OCI-LY1 (cell line): ENCODE data around the gene TMEM121.

ENCODE experiments used
- H2AFZ ChIP-seq: fragments of 200-600 bp; sonication (generic), shearing (Covaris generic); 2 replicates; pipeline ENCODE4 v1.6.0; 2014; ENCODE audit warnings: antibody characterized with exemption, mild to moderate bottlenecking, low read length
- H3F3A ChIP-seq: fragments of 200-600 bp; sonication (generic), shearing (Covaris generic); 2 replicates; pipeline ENCODE4 v1.6.0; 2014; ENCODE audit warnings: mild to moderate bottlenecking, antibody characterized with exemption, low read length, moderate library complexity; ENCODE audit not compliant: insufficient read depth
- H3K27ac ChIP-seq: fragments of 200-600 bp; sonication (generic); 2 replicates; pipeline ENCODE4 v1.5.1; 2014; ENCODE audit warnings: low read length, mixed run types, mild to moderate bottlenecking, low read depth; ENCODE audit not compliant: poor library complexity, severe bottlenecking
- H3K27me3 ChIP-seq: fragments of 200-600 bp; sonication (generic); 2 replicates; pipeline ENCODE4 v1.6.0; 2014; ENCODE audit warnings: antibody characterized with exemption, mild to moderate bottlenecking, low read length, moderate library complexity; ENCODE audit not compliant: insufficient read depth
- H3K36me3 ChIP-seq: fragments of 200-600 bp; sonication (generic); 2 replicates; pipeline ENCODE4 v1.6.1; 2014; ENCODE audit warnings: mild to moderate bottlenecking, antibody characterized with exemption, low read length, moderate library complexity, mixed read lengths; ENCODE audit not compliant: insufficient read depth
- H3K4me1 ChIP-seq: fragments of 200-600 bp; sonication (generic); 2 replicates; pipeline ENCODE4 v1.5.1; 2014; ENCODE audit warnings: mild to moderate bottlenecking, low read length, moderate library complexity; ENCODE audit not compliant: insufficient read depth, severe bottlenecking
- H3K4me2 ChIP-seq: fragments of 200-600 bp; sonication (generic), shearing (Covaris generic); 2 replicates; pipeline ENCODE4 v1.6.1; 2014; ENCODE audit warnings: low read length
- H3K4me3 ChIP-seq: fragments of 200-600 bp; sonication (generic); 2 replicates; pipeline ENCODE4 v1.5.1; 2014; ENCODE audit warnings: low read length, low read depth, mild to moderate bottlenecking, mixed read lengths; ENCODE audit not compliant: poor library complexity, severe bottlenecking
- H3K79me2 ChIP-seq: fragments of 200-600 bp; shearing (Covaris generic); 2 replicates; pipeline ENCODE4 v1.6.1; 2016; ENCODE audit warnings: mixed run types, low read length, mixed read lengths; ENCODE audit not compliant: insufficient read depth
- H3K9ac ChIP-seq: fragments of 200-600 bp; sonication (generic), shearing (Covaris generic); 2 replicates; pipeline ENCODE4 v1.6.1; 2014; ENCODE audit warnings: mild to moderate bottlenecking, low read length, mixed read lengths
- H3K9me2 ChIP-seq: fragments of 200-600 bp; sonication (generic), shearing (Covaris generic); 2 replicates; pipeline ENCODE4 v1.6.1; 2014; ENCODE audit warnings: low read depth, mild to moderate bottlenecking, low read length, mixed read lengths
- H3K9me3 ChIP-seq: fragments of 200-600 bp; shearing (Covaris generic); 2 replicates; pipeline ENCODE4 v1.6.1; 2014; ENCODE audit warnings: low read length, mixed read lengths
- H4K20me1 ChIP-seq: fragments of 200-600 bp; sonication (generic), shearing (Covaris generic); 2 replicates; pipeline ENCODE4 v1.6.0; 2016; ENCODE audit warnings: mild to moderate bottlenecking, low read length; ENCODE audit not compliant: insufficient read depth
- EZH2 ChIP-seq: fragments of 200-600 bp; sonication (generic), shearing (Covaris generic); IDR thresholded peaks from 2 replicates; pipeline ENCODE4 v1.8.0; 2017; ENCODE audit warnings: borderline replicate concordance, mixed run types, mild to moderate bottlenecking, antibody characterized with exemption, low read length, moderate library complexity, mixed read lengths
- TF ChIP-seq, protein P1 (sequence below): fragments of 200-600 bp; sonication (generic), shearing (Covaris generic); IDR thresholded peaks from 2 replicates; pipeline ENCODE4 v1.5.1; 2017; ENCODE audit warnings: mild to moderate bottlenecking, antibody characterized with exemption, low read length, moderate library complexity, mixed read lengths

TMEM121 gene

DNA sequence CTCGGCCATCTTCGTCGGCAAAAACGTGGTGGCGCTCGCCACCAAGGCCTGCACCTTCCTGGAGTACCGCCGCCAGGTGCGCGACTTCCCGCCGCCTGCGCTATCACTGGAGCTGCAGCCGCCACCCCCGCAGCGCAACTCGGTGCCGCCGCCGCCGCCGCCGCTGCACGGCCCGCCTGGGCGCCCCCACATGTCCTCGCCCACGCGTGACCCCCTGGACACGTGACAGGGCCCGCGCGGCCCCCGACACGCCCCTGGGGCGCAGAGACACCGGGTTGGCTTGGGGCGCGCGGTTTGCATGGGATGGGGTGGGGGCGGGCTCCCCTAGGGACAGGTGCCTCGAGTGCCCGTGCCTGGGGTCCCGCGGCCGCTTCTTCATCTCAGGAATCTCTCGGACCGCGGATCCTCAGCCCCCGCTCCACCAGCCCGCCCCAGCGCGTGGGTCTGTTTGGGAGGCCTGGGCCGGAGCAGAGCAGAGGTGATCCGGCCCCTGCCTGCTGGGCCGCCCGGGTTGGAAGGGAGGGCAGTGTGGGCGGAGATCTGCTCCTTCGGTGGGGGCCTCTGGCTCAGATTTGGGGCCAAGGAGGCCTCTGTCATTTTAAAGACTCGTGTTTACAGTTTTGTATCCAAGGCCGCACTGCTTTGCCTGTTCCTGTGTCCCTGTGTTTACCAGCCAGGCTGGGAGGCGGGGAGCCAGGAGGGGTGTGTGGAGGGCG is 3.3 kb downstream of the TMEM121 start:
- Histone ChIP-seq H3K9me3 (no peaks in the 10 kb centered on the region), H3K36me3 (no peaks in the 10 kb centered on the region), H3K27ac (no peak overlapping the region), H3K4me2 (peak overlapping the region; percentile 95), H4K20me1 (no peaks in the 10 kb centered on the region), H2AFZ (no peak overlapping the region), H3K9ac (peak overlapping the region; percentile 8; the same call in 1 of the 2 replicates), H3F3A (peaks cover 2% of the 10 kb centered on the region; the same call in 1 of the 2 replicates), H3K79me2 (no peaks in the 10 kb centered on the region), H3K4me1 (peaks cover 32% of the 10 kb centered on the region), H3K9me2 (no peaks in the 10 kb centered on the region), H3K27me3 (peaks cover 14% of the 10 kb centered on the region), H3K4me3 (peak overlapping the region; percentile 68)
- TF ChIP-seq, protein P1, sequence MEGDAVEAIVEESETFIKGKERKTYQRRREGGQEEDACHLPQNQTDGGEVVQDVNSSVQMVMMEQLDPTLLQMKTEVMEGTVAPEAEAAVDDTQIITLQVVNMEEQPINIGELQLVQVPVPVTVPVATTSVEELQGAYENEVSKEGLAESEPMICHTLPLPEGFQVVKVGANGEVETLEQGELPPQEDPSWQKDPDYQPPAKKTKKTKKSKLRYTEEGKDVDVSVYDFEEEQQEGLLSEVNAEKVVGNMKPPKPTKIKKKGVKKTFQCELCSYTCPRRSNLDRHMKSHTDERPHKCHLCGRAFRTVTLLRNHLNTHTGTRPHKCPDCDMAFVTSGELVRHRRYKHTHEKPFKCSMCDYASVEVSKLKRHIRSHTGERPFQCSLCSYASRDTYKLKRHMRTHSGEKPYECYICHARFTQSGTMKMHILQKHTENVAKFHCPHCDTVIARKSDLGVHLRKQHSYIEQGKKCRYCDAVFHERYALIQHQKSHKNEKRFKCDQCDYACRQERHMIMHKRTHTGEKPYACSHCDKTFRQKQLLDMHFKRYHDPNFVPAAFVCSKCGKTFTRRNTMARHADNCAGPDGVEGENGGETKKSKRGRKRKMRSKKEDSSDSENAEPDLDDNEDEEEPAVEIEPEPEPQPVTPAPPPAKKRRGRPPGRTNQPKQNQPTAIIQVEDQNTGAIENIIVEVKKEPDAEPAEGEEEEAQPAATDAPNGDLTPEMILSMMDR, result peak; percentile 22; the same call in 1 of the 2 replicates
- no peak for TF ChIP-seq EZH2

DNA sequence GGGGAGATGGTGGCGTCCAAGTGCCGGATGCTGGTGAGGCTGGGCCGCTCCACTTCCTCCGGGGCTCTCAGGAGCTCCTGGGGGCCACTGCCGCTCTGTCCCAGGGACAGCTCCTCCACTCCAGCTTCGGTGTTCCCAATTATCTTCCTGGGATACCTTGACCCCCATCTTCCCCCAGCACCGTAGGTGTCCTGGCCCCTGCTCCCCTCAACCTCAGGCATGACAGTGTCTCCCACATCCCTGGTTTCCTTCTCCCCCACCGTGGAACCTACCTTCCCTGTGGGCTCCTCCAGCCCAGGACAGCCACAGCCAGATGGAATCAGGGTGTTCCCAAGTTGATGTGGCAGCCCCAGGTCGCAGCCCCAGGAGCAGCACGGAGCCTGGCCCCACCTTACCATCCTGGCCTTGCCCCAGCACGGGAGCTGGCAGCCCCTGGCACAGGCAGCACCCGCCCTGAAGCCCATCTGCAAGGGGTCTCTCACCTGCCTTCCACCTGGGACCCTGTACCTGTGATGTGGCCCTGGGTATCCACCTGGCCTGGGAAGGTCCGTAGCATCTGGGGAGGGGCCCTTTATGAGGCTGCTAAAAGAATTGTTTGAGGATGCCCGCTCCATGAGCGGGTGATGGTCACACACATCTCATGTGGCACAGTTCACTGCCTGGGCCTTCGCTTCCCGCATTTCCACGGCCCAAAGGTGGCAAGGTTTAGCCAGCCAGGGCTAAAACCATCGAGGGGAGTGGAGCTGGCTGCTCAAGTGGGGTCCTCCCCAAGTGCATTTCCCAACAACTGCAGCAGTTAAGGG is 4.1 kb downstream of the TMEM121 start:
- H3K4me1 ChIP-seq, result peaks cover 32% of the 10 kb centered on the region
- no peaks in the 10 kb centered on the region for H4K20me1 ChIP-seq
- H3K9me3 ChIP-seq, result no peaks in the 10 kb centered on the region
- H3K9ac ChIP-seq, result no peak overlapping the region; the same call in 1 of the 2 replicates
- H3K4me2 ChIP-seq, result peak overlapping the region; percentile 95; the same call in 1 of the 2 replicates
- no peak overlapping the region for H2AFZ ChIP-seq
- H3K79me2 ChIP-seq, result no peaks in the 10 kb centered on the region
- H3K9me2 ChIP-seq, result no peaks in the 10 kb centered on the region
- peak overlapping the region; percentile 68 for H3K4me3 ChIP-seq
- no peak for TF ChIP-seq EZH2
- TF ChIP-seq, protein P1, result no peak
- no peak overlapping the region for H3K27ac ChIP-seq
- no peaks in the 10 kb centered on the region for H3K36me3 ChIP-seq
- no peaks in the 10 kb centered on the region for H3F3A ChIP-seq
- H3K27me3 ChIP-seq, result peaks cover 16% of the 10 kb centered on the region

DNA sequence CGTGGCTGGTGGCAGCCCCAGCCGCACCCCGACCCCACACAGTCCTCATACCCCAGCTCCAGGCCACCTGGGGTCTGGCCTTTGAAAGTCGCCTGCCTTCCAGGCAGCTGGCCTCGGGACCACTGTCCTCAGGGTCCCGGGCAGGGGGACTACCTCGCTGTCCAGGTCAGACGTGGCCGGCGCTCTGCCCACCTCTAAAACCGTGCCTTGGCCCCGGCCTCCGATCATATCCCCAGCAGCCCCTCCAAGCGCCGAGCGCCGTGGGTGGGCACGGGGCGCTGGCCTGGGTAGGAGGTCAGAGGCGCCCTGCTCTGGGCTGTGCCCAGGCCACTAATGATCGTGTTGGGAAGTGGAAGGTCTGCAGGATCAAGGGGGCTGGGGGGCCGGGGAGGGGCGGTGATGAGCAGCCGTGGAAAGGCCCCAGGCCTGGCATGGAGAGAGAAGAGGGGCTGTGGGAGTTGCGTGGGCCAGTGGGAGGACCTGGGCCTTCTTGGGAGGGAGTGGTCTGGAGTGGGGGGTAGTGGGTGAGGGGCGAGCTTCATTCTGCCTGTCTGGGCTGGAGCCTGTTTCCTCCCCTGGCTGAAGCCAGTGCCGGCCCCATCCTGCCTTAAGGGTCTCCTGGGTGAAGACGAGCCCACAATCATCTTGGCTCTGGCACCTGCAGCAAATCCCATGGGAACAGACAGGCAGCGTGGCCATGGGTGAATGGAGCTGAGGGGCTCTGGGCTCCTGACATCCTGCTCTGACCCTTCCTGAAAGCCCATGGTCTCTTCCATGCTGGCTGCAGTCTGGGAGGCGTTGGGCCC is 4.9 kb downstream of the TMEM121 start:
- no peak overlapping the region for H3K4me3 ChIP-seq
- H3K4me2 ChIP-seq, result no peak overlapping the region

More for the DNA sequence above, 4.9 kb downstream of the TMEM121 start:
- Histone ChIP-seq H4K20me1 (no peaks in the 10 kb centered on the region), H3K27ac (no peak overlapping the region), H3K79me2 (no peaks in the 10 kb centered on the region), H3K4me1 (peaks cover 32% of the 10 kb centered on the region), H3K9ac (no peak overlapping the region), H3F3A (no peaks in the 10 kb centered on the region), H3K9me3 (no peaks in the 10 kb centered on the region), H3K9me2 (no peaks in the 10 kb centered on the region), H3K36me3 (no peaks in the 10 kb centered on the region), H3K27me3 (peaks cover 16% of the 10 kb centered on the region), H2AFZ (no peak overlapping the region)
- no peak for TF ChIP-seq EZH2
- TF ChIP-seq, protein P1, result no peak
